ENCODE measurements around the gene STXBP6. TPM values are rescaled to one million over a fixed set of nuclear protein-coding genes. Genes with fewer than 3 reads are reported as not detected.

Gene STXBP6
- total and polyA plus RNA-seq, 2 experiments from 2014 or later: 19.7 to 29.0 TPM

- TF ChIP-seq, protein P1, sequence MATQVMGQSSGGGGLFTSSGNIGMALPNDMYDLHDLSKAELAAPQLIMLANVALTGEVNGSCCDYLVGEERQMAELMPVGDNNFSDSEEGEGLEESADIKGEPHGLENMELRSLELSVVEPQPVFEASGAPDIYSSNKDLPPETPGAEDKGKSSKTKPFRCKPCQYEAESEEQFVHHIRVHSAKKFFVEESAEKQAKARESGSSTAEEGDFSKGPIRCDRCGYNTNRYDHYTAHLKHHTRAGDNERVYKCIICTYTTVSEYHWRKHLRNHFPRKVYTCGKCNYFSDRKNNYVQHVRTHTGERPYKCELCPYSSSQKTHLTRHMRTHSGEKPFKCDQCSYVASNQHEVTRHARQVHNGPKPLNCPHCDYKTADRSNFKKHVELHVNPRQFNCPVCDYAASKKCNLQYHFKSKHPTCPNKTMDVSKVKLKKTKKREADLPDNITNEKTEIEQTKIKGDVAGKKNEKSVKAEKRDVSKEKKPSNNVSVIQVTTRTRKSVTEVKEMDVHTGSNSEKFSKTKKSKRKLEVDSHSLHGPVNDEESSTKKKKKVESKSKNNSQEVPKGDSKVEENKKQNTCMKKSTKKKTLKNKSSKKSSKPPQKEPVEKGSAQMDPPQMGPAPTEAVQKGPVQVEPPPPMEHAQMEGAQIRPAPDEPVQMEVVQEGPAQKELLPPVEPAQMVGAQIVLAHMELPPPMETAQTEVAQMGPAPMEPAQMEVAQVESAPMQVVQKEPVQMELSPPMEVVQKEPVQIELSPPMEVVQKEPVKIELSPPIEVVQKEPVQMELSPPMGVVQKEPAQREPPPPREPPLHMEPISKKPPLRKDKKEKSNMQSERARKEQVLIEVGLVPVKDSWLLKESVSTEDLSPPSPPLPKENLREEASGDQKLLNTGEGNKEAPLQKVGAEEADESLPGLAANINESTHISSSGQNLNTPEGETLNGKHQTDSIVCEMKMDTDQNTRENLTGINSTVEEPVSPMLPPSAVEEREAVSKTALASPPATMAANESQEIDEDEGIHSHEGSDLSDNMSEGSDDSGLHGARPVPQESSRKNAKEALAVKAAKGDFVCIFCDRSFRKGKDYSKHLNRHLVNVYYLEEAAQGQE (IDR thresholded peaks at IDR 0.05; ENCODE audit: unreplicated experiment): no peak
Observed at GRCh38 chr14:24979725-24980239, 70.2 kb downstream of the STXBP6 start (continued).

DNA sequence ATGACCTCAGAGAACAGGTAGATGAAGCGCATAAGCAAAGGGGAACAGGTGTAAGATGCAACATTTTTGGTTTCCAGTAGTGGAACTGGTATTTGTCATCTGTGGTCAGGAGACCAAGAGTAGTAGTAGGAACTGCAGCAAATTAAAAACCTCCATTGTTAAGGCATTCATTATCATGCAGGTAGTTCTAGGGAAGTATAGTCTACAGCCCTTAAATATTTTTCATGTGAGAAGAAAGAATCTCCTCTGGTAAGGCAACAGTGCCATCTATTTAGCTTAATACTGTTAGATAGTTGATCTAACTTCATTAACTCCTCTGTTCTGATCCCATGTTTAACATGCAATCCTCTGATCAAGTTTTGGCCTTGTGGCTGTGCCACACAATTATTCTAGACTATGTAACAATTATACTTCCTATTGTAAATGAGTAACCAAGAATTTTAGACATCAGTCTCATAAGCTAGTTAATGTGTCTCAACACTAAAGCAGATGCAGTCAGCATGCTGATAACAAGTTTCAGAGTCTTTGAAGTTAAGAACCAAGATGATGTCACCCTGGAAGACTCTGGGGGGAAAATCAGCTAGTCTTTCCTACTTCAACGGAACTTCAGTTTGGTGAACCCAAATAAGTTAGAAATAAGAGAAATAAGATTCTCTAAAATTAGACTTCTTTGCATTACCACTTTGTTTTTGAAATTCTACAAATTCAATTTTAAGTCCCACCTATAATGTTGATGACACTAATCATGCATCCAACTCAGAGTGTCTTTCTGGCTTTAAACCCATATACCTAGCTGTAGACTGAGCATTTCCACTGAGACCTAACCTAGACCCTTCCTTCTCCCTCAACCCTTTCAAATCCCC lies 70.9 kb downstream of the STXBP6 start:
- H3K79me2 ChIP-seq (replicated peaks; ENCODE audit: insufficient read depth): no peaks in the 10 kb centered on the region
- no peak overlapping the region for H2AFZ ChIP-seq
- no peak overlapping the region for H3K4me3 Mint-ChIP-seq
- H3K4me3 ChIP-seq: no peak overlapping the region
- H3K4me2 ChIP-seq: no peak overlapping the region
- H3K4me1 Mint-ChIP-seq: no peaks in the 10 kb centered on the region
- DNase-seq (ENCODE audit: low spot score) (no peak), ATAC-seq (no peak)
- H3K9me2 ChIP-seq (ENCODE audit: insufficient read depth): no peaks in the 10 kb centered on the region
- no peaks in the 10 kb centered on the region for H3K9me3 Mint-ChIP-seq
- no peak overlapping the region for H3K27ac ChIP-seq (ENCODE audit: low read depth)
- no peaks in the 10 kb centered on the region for H3K36me3 ChIP-seq (ENCODE audit: insufficient read depth)
- H4K20me1 ChIP-seq (replicated peaks; ENCODE audit: insufficient read depth): no peaks in the 10 kb centered on the region
- H3K27ac Mint-ChIP-seq: no peak overlapping the region
- H3F3A ChIP-seq (replicated peaks; ENCODE audit: low read depth): no peaks in the 10 kb centered on the region
- no peaks in the 10 kb centered on the region for H3K27me3 Mint-ChIP-seq (ENCODE audit: insufficient read depth, low read depth, poor library complexity)
- H3K4me1 ChIP-seq (ENCODE audit: insufficient read depth): no peaks in the 10 kb centered on the region
- H3K27me3 ChIP-seq (ENCODE audit: insufficient read depth): no peaks in the 10 kb centered on the region
- H3K36me3 Mint-ChIP-seq (ENCODE audit: low read depth): no peaks in the 10 kb centered on the region; the same call in 2 of the 3 replicates
- TF ChIP-seq ZNF331 (CRISPR knock-in tag; IDR thresholded peaks at IDR 0.05; ENCODE audit: low read depth) (no peak), EZH2 (IDR thresholded peaks at IDR 0.05; ENCODE audit: low read depth, unreplicated experiment) (no peak), POLR2AphosphoS5 (IDR thresholded peaks at IDR 0.05; ENCODE audit: low read depth) (no peak), ZNF114 (CRISPR knock-in tag; IDR thresholded peaks at IDR 0.05) (no peak), NANOG (IDR thresholded peaks at IDR 0.05; ENCODE audit: borderline replicate concordance) (no peak), CREB1 (CRISPR knock-in tag; IDR thresholded peaks at IDR 0.05; ENCODE audit: low read depth) (no peak), ETS1 (IDR thresholded peaks at IDR 0.05) (no peak), JUNB (IDR thresholded peaks at IDR 0.05; ENCODE audit: unreplicated experiment) (no peak), EZH2phosphoT487 (IDR thresholded peaks at IDR 0.05; ENCODE audit: unreplicated experiment) (no peak), STAT1 (IDR thresholded peaks at IDR 0.05; ENCODE audit: unreplicated experiment) (no peak)
- TF ChIP-seq, protein P2, sequence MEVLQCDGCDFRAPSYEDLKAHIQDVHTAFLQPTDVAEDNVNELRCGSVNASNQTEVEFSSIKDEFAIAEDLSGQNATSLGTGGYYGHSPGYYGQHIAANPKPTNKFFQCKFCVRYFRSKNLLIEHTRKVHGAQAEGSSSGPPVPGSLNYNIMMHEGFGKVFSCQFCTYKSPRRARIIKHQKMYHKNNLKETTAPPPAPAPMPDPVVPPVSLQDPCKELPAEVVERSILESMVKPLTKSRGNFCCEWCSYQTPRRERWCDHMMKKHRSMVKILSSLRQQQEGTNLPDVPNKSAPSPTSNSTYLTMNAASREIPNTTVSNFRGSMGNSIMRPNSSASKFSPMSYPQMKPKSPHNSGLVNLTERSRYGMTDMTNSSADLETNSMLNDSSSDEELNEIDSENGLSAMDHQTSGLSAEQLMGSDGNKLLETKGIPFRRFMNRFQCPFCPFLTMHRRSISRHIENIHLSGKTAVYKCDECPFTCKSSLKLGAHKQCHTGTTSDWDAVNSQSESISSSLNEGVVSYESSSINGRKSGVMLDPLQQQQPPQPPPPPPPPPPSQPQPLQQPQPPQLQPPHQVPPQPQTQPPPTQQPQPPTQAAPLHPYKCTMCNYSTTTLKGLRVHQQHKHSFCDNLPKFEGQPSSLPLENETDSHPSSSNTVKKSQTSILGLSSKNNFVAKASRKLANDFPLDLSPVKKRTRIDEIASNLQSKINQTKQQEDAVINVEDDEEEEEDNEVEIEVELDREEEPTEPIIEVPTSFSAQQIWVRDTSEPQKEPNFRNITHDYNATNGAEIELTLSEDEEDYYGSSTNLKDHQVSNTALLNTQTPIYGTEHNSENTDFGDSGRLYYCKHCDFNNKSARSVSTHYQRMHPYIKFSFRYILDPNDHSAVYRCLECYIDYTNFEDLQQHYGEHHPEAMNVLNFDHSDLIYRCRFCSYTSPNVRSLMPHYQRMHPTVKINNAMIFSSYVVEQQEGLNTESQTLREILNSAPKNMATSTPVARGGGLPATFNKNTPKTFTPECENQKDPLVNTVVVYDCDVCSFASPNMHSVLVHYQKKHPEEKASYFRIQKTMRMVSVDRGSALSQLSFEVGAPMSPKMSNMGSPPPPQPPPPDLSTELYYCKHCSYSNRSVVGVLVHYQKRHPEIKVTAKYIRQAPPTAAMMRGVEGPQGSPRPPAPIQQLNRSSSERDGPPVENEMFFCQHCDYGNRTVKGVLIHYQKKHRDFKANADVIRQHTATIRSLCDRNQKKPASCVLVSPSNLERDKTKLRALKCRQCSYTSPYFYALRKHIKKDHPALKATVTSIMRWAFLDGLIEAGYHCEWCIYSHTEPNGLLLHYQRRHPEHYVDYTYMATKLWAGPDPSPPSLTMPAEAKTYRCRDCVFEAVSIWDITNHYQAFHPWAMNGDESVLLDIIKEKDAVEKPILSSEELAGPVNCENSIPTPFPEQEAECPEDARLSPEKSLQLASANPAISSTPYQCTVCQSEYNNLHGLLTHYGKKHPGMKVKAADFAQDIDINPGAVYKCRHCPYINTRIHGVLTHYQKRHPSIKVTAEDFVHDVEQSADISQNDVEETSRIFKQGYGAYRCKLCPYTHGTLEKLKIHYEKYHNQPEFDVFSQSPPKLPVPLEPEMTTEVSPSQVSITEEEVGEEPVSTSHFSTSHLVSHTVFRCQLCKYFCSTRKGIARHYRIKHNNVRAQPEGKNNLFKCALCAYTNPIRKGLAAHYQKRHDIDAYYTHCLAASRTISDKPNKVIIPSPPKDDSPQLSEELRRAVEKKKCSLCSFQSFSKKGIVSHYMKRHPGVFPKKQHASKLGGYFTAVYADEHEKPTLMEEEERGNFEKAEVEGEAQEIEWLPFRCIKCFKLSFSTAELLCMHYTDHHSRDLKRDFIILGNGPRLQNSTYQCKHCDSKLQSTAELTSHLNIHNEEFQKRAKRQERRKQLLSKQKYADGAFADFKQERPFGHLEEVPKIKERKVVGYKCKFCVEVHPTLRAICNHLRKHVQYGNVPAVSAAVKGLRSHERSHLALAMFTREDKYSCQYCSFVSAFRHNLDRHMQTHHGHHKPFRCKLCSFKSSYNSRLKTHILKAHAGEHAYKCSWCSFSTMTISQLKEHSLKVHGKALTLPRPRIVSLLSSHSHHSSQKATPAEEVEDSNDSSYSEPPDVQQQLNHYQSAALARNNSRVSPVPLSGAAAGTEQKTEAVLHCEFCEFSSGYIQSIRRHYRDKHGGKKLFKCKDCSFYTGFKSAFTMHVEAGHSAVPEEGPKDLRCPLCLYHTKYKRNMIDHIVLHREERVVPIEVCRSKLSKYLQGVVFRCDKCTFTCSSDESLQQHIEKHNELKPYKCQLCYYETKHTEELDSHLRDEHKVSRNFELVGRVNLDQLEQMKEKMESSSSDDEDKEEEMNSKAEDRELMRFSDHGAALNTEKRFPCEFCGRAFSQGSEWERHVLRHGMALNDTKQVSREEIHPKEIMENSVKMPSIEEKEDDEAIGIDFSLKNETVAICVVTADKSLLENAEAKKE (CRISPR knock-in tag; IDR thresholded peaks at IDR 0.05): no peak

All from GM23338 (cell line).